Calu3 (cell line): Measurements from ENCODE around the gene TP53I11. TPM values are rescaled to one million over a fixed set of nuclear protein-coding genes. Genes with fewer than 3 reads are reported as not detected.

ENCODE experiments used
- BruUV-seq: library from RNA; stranded (reverse); fragments of 400-500 nt; replicated peaks from 2 replicates; lab custom pipeline; 2021; lab: Mats Ljungman, UMichigan
- CTCF ChIA-PET: fragments of 300-600 bp; sonication (Branson Sonifier 250); formaldehyde crosslinking; loops from one replicate; lab custom pipeline; 2022; ENCODE audit warnings: antibody characterized with exemption; lab: Charles Lee
- DNase-seq: peaks from one replicate; pipeline ENCODE4 v3.0.0; 2022
- H3K27ac Mint-ChIP-seq: one replicate; pipeline ENCODE4 v1.8.0; 2022; ENCODE audit warnings: mixed read lengths; ENCODE audit not compliant: unreplicated experiment
- H3K27me3 Mint-ChIP-seq: one replicate; pipeline ENCODE4 v1.8.0; 2022; ENCODE audit warnings: mixed read lengths; ENCODE audit not compliant: unreplicated experiment
- H3K36me3 Mint-ChIP-seq: one replicate; pipeline ENCODE4 v1.8.0; 2022; ENCODE audit warnings: mild to moderate bottlenecking, moderate library complexity, mixed read lengths; ENCODE audit not compliant: insufficient read depth, unreplicated experiment
- H3K4me1 Mint-ChIP-seq: one replicate; pipeline ENCODE4 v1.8.0; 2022; ENCODE audit warnings: mild to moderate bottlenecking, low read depth, mixed read lengths; ENCODE audit not compliant: unreplicated experiment
- H3K4me3 Mint-ChIP-seq: one replicate; pipeline ENCODE4 v1.8.0; 2022; ENCODE audit warnings: mild to moderate bottlenecking, low read depth, moderate library complexity, mixed read lengths; ENCODE audit not compliant: unreplicated experiment
- H3K9me3 Mint-ChIP-seq: one replicate; pipeline ENCODE4 v1.8.0; 2022; ENCODE audit warnings: low read depth, mixed read lengths; ENCODE audit not compliant: unreplicated experiment
- CTCF ChIP-seq: fragments of 200-600 bp; IDR thresholded peaks from one replicate; pipeline ENCODE4 v1.8.0; 2022; ENCODE audit warnings: antibody characterized with exemption; ENCODE audit not compliant: unreplicated experiment
- intact Hi-C: fragments of 100-400 bp; cut with micrococcal nuclease; formaldehyde crosslinking; loops from one replicate; pipeline ENCODE4 v1.10.0; 2022; ENCODE audit not compliant: unreplicated experiment
- total RNA-seq: library from RNA; stranded (reverse); gene quantifications from 2 replicates; pipeline ENCODE4 v1.2.3, GENCODE V29; 2022

TP53I11 gene
- total RNA-seq, 1 experiment from 2014 or later = 27.8 TPM

DNA sequence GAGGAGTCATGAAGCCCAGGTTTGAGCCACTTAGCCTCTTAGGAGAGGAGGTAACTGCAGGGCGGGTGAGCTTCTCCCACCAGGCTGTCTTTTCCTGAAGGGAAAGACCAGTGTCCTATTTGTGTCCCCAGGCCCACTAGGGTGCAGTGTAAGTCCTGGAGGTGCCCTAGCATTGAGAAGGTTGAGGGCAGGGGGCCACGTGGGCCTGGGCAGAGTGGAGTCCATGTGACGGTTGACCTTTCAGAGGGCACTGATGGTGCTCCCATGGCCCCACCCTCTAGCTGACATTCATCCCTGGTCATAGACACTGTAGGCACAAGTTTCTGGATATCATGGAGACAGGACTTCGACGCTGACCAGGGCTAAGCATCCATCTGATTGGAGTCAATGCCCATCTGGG lies 44.1 kb upstream of the TP53I11 start:
- H3K36me3 Mint-ChIP-seq = no peaks in the 10 kb centered on the region
- H3K27me3 Mint-ChIP-seq = peaks cover 50% of the 10 kb centered on the region
- H3K27ac Mint-ChIP-seq = no peak overlapping the region

DNA sequence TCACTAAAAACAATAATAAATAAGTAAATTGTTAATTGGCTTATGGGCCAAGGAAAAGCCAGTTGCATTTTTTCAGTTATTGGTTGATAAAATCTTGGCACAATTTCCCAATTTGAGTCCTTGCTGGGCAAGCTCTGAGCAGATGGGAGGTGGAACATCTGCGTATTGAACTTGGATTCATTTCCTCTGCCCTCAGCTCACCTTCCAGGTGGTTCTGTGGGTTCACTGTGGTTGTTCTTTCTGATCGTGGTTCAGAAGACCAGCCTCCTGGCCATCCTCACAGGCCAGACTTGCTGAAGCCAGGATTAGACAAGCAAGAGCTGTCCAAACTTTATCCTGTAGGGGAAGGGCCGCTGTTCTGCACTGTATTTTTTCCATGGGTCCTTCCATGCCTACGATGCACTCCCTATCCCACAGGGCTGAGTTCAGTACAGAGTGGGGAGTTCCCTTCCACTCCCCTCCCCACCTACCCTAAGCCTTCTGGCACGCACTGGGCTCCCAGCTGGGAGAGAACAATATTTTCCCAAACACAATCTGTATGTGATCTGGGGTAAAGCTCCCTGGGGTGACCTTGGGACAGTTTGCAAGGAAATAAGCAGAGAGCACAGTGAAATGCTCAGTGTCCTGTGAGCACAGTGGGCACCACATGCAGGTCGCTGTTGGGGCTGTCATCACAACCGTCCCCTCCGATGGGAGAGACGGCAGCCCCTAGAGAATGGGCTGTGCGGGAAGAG lies 43.5 kb upstream of the TP53I11 start:
- no peak for DNase-seq
- no peak overlapping the region for H3K27ac Mint-ChIP-seq
- H3K4me3 Mint-ChIP-seq = no peak overlapping the region
- BruUV-seq = no TSS peak
- intact Hi-C loops = no loop called here
- CTCF ChIA-PET = interaction anchor here (1.0 kb wide), 2 partner anchors 9 to 15 kb away, joined by 3 read pairs; no protein-coding TSS in a partner anchor
- no peaks in the 10 kb centered on the region for H3K9me3 Mint-ChIP-seq
- H3K4me1 Mint-ChIP-seq = no peaks in the 10 kb centered on the region
- H3K36me3 Mint-ChIP-seq = no peaks in the 10 kb centered on the region
- no peak for TF ChIP-seq CTCF
- H3K27me3 Mint-ChIP-seq = peaks cover 43% of the 10 kb centered on the region

More for the DNA sequence above, 44.1 kb upstream of the TP53I11 start:
- DNase-seq = no peak
- TF ChIP-seq CTCF = no peak
- H3K4me1 Mint-ChIP-seq = no peaks in the 10 kb centered on the region
- intact Hi-C loops = no loop called here
- CTCF ChIA-PET = interaction anchor here (0.7 to 1.0 kb wide), 2 partner anchors 9 to 36 kb away, joined by 3 read pairs; no protein-coding TSS in a partner anchor
- no TSS peak for BruUV-seq
- H3K9me3 Mint-ChIP-seq = no peaks in the 10 kb centered on the region
- no peak overlapping the region for H3K4me3 Mint-ChIP-seq

- BruUV-seq = no TSS peak
- CTCF ChIA-PET = no interaction called here
- no peak overlapping the region for H3K27ac Mint-ChIP-seq
Measured at GRCh38 chr11:44992774-44993173, 42.1 kb upstream of the TP53I11 start.

DNA sequence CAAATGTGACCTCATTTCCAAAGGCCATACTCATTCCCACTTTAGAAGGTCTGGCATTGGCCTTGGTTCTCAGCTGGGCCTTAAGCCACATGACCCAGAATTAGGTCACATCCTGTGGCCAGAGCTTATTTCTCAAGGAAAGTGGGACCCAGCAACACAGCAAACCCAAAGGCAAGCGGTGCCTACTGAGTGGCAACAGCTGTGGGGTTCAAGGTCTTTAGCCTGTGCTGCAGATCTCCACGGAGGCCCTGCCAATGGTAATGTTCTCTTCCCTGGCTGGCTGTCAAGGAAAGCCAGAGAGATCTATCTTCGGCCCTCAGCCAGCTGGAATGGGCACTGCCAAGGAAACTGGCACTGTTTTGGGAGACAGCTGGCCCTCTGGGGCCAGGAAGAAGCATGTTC lies 41.5 kb upstream of the TP53I11 start:
- H3K9me3 Mint-ChIP-seq = no peaks in the 10 kb centered on the region
- no TSS peak for BruUV-seq
- CTCF ChIA-PET = interaction anchor here (0.5 kb wide), 1 partner anchor 88 kb away, joined by 4 read pairs; no protein-coding TSS in a partner anchor

More at GRCh38 chr11:44992774-44993173, 42.1 kb upstream of the TP53I11 start:
- intact Hi-C loops = no loop called here
- DNase-seq = no peak
- Mint-ChIP-seq H3K4me3 (no peak overlapping the region), H3K4me1 (no peaks in the 10 kb centered on the region), H3K27me3 (peaks cover 44% of the 10 kb centered on the region), H3K9me3 (no peaks in the 10 kb centered on the region), H3K36me3 (no peaks in the 10 kb centered on the region)
- TF ChIP-seq CTCF = no peak

More for the DNA sequence above, 41.5 kb upstream of the TP53I11 start:
- no peak for TF ChIP-seq CTCF
- DNase-seq = no peak
- intact Hi-C loops = no loop called here
- H3K4me3 Mint-ChIP-seq = no peak overlapping the region
- peaks cover 49% of the 10 kb centered on the region for H3K27me3 Mint-ChIP-seq
- no peak overlapping the region for H3K27ac Mint-ChIP-seq
- H3K4me1 Mint-ChIP-seq = no peaks in the 10 kb centered on the region
- no peaks in the 10 kb centered on the region for H3K36me3 Mint-ChIP-seq
